Endothelial cell of umbilical vein (primary cell): ENCODE data around the gene MIF4GD. TPM values are rescaled to one million over a fixed set of nuclear protein-coding genes. Genes with fewer than 3 reads are reported as not detected.

Experiments used
- BruUV-seq: library from RNA; stranded (reverse); fragments of 400-500 nt; replicated peaks from 2 replicates; lab custom pipeline; 2021; lab: Mats Ljungman, UMichigan
- CTCF ChIA-PET: fragments of 300-600, 350-600 bp; sonication (Branson Sonifier 250); formaldehyde crosslinking; loops from one replicate; lab custom pipeline; 2021; ENCODE audit warnings: antibody characterized with exemption, inconsistent platforms; lab: Charles Lee
- POLR2A ChIA-PET: fragments of 300-600, 350-600 bp; sonication (Branson Sonifier 250); formaldehyde crosslinking; loops from one replicate; lab custom pipeline; 2021; ENCODE audit warnings: antibody characterized with exemption, inconsistent platforms; lab: Charles Lee
- DNase-seq: peaks from one replicate; pipeline ENCODE4 v3.0.0-alpha.2; 2011; ENCODE audit warnings: low read depth, low spot score
- FAIRE-seq: peaks from 2 replicates; lab custom pipeline; 2011; peaks lifted over from hg19 to GRCh38; lab: Jason Lieb, UNC
- H2AFZ ChIP-seq: 2 replicates; pipeline ENCODE4 v1.6.0; 2012; ENCODE audit warnings: low read depth, low read length, control low read depth, inconsistent platforms
- H3K27ac ChIP-seq: 2 replicates; pipeline ENCODE4 v1.5.1; 2011; ENCODE audit warnings: low read depth, mild to moderate bottlenecking, control low read depth, low read length, moderate library complexity; ENCODE audit not compliant: insufficient read depth
- H3K27me3 ChIP-seq, 2 experiments: 2 replicates each; pipeline versions ENCODE4 v1.6.0 to v1.6.1; 2011; ENCODE audit warnings: low read length in 2 of 2, mixed read lengths in 1 of 2; ENCODE audit not compliant: control insufficient read depth in 2 of 2, insufficient read depth in 2 of 2
- H3K36me3 ChIP-seq, 2 experiments: 2 replicates in 1 of 2; 3 replicates in 1 of 2; pipeline ENCODE4 v1.5.1; 2011; ENCODE audit warnings: low read length in 2 of 2, mild to moderate bottlenecking in 1 of 2, moderate library complexity in 1 of 2; ENCODE audit not compliant: control insufficient read depth in 2 of 2, insufficient read depth in 2 of 2; ENCODE audit errors: extremely low read depth in 1 of 2
- H3K4me1 ChIP-seq: 3 replicates; pipeline ENCODE4 v1.5.1; 2011; ENCODE audit warnings: mild to moderate bottlenecking, low read length; ENCODE audit not compliant: control insufficient read depth, insufficient read depth; ENCODE audit errors: extremely low read depth
- H3K4me2 ChIP-seq: 2 replicates; pipeline ENCODE4 v1.6.1; 2011; ENCODE audit warnings: low read length, control low read depth, mixed read lengths; ENCODE audit not compliant: insufficient read depth
- H3K4me3 ChIP-seq, 3 experiments: fragments of 200-600 bp in 1 of 3; sonication (generic), shearing (Covaris generic) in 1 of 3; replicated peaks in 1 of 3; 2 replicates each; pipeline ENCODE4 v1.5.1; 2011 to 2016; ENCODE audit warnings: control low read depth in 3 of 3, low read length in 3 of 3, mild to moderate bottlenecking in 2 of 3, inconsistent platforms in 1 of 3, low read depth in 1 of 3, moderate library complexity in 1 of 3; ENCODE audit not compliant: insufficient read depth in 1 of 3
- H3K79me2 ChIP-seq: 2 replicates; pipeline ENCODE4 v1.6.0; 2012; ENCODE audit warnings: low read length, inconsistent platforms; ENCODE audit not compliant: control insufficient read depth, insufficient read depth
- H3K9ac ChIP-seq: replicated peaks from 2 replicates; pipeline ENCODE3; 2011; ENCODE audit warnings: low read length, control low read depth; ENCODE audit not compliant: insufficient read depth; ENCODE audit errors: extremely low read depth
- H3K9me1 ChIP-seq: replicated peaks from 3 replicates; pipeline ENCODE4 v1.6.0; 2011; ENCODE audit warnings: mild to moderate bottlenecking, low read length; ENCODE audit not compliant: control insufficient read depth, insufficient read depth; ENCODE audit errors: extremely low read depth
- H3K9me3 ChIP-seq: replicated peaks from 2 replicates; pipeline ENCODE4 v1.5.1; 2012; ENCODE audit warnings: low read length, inconsistent platforms; ENCODE audit not compliant: control insufficient read depth, insufficient read depth
- H4K20me1 ChIP-seq: replicated peaks from 2 replicates; pipeline ENCODE3; 2011; ENCODE audit warnings: mild to moderate bottlenecking, low read length; ENCODE audit not compliant: control insufficient read depth, insufficient read depth; ENCODE audit errors: extremely low read depth
- CTCF ChIP-seq, 2 donors: IDR thresholded peaks; 1 replicate in 1 of 2; 2 replicates in 1 of 2; pipeline ENCODE4 v1.5.1; 2011; ENCODE audit warnings: low read length in 2 of 2, mild to moderate bottlenecking in 2 of 2, moderate library complexity in 2 of 2, control low read depth in 1 of 2, inconsistent platforms in 1 of 2, low read depth in 1 of 2; ENCODE audit not compliant: insufficient read depth in 1 of 2; ENCODE audit errors: extremely low read depth in 1 of 2
- GATA2 ChIP-seq: IDR thresholded peaks from 2 replicates; pipeline ENCODE4 v1.7.0; 2011; ENCODE audit warnings: low read depth, mild to moderate bottlenecking, moderate library complexity, mixed read lengths, low read length; ENCODE audit not compliant: insufficient read length, insufficient read depth
- MYC ChIP-seq: IDR thresholded peaks from one replicate; pipeline ENCODE4 v1.6.1; 2011; ENCODE audit warnings: mild to moderate bottlenecking, low read depth, low read length
- POLR2A ChIP-seq: IDR thresholded peaks from 2 replicates; pipeline ENCODE4 v1.6.1; 2012; ENCODE audit warnings: low read depth, mild to moderate bottlenecking, control low read depth, low read length
- POLR2AphosphoS5 ChIP-seq: IDR thresholded peaks from 2 replicates; pipeline ENCODE4 v1.6.1; 2012; ENCODE audit warnings: low read depth, mild to moderate bottlenecking, control low read depth, low read length, moderate library complexity; ENCODE audit not compliant: insufficient read depth
- dilution Hi-C: fragments of 300-500 bp; cut with MboI; formaldehyde crosslinking; loops from one replicate; pipeline ENCODE4 v1.15.0; 2019; ENCODE audit warnings: low sequenced_read_pairs; ENCODE audit not compliant: extremely low pct_ligation_motif_present
- intact Hi-C: fragments of 100-400 bp; cut with micrococcal nuclease; formaldehyde crosslinking; loops from one replicate; pipeline ENCODE4 v1.10.0; 2022
- polyA plus RNA-seq, 4 experiments: library from polyadenylated mRNA; depleted of rRNA in 3 of 4; stranded (reverse) in 3 of 4; unstranded in 1 of 4; fragments of >200 nt; gene quantifications; 2 replicates each; pipeline versions ENCODE4 v1.2.1 to v1.2.3, GENCODE V29; 2011 to 2012; ENCODE audit warnings: missing spikeins in 1 of 4
- total RNA-seq: library from RNA; stranded (reverse); gene quantifications from 2 replicates; pipeline ENCODE4 v1.2.3, GENCODE V29; 2021

MIF4GD gene
- total and polyA plus RNA-seq, 2 donors (not counting 3 experiments of a cell fraction or from before 2014, with no cell fraction given) = 12.4 to 35.7 TPM

GRCh38 chr17:75242461-75243042 lies 28.5 kb downstream of the MIF4GD start:
- no peak for FAIRE-seq
- Histone ChIP-seq H3K27ac (no peak overlapping the region), H3K36me3 (peaks cover 5 to 62% of the 10 kb centered on the region in 2 experiments), H3K4me2 (no peak overlapping the region), H3K27me3 (no peaks in the 10 kb centered on the region), H3K9me3 (no peaks in the 10 kb centered on the region), H3K4me3 (no peak overlapping the region), H2AFZ (no peak overlapping the region), H3K9ac (no peak overlapping the region), H4K20me1 (no peaks in the 10 kb centered on the region), H3K4me1 (no peaks in the 10 kb centered on the region), H3K9me1 (no peaks in the 10 kb centered on the region), H3K79me2 (peaks cover under 1% of the 10 kb centered on the region)
- intact Hi-C loops (no loop called here), dilution Hi-C loops (no loop called here)
- BruUV-seq = no TSS peak
- POLR2A ChIA-PET = no interaction called here
- TF ChIP-seq MYC (no peak), CTCF (IDR thresholded peaks at IDR 0.05; ENCODE audit: extremely low read depth in 1 of 2, insufficient read depth in 1 of 2, low read depth in 1 of 2, low read length in 2 of 2) (no peak), POLR2A (no peak), POLR2AphosphoS5 (no peak), GATA2 (no peak)
- no peak for DNase-seq
- CTCF ChIA-PET = interaction anchor here (0.9 to 7.6 kb wide), 4 partner anchors 14 to 170 kb away, joined by 3 to 91 read pairs (median 4); partner anchors contain the start of gene MIF4GD
